ENCODE results near the gene ZBTB44.
"Not testable (repeated sequence)": the region's sequence is repeated elsewhere in the genome, so short reads cannot be mapped to it uniquely, and the experiment has no call there.

Gene ZBTB44

DNA sequence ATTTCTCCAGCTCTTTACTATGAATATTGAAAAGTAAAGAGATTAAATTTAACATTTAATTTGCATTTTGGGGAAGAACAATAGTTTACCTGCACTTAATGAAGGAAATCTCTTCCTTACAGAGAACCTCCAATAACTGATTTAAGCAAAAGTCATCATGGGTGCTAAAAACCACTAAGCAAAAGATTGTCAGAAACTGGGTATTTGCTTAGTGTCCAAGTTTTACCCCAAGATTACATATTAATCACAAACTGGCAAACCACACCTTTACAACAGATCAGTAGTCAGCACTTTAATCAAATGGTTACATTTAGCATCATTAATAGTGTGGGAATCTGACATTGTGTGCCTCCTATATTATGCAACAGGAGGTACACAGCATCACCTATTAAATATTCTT is 2.7 kb downstream of the ZBTB44 start:
- DNase-seq = no peak

DNA sequence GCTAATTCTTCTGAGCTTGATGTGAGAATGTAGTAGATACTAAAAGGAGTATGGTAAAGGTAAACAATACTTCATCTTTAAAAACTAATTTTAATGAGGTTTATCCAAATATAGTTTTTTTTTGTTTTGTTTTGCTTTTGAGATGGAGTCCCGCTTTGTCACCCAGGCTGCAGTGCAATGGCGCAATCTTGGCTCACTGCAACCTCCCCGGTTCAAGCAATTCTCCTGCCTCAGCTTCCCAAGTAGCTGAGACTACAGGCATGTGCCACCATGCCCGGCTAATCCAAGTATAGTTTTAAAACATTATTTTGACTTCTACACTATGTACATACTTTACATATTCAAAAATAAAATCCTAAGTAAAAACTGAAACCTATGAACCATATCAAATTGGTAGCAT is 4.1 kb downstream of the ZBTB44 start:
- no peak for DNase-seq

DNA sequence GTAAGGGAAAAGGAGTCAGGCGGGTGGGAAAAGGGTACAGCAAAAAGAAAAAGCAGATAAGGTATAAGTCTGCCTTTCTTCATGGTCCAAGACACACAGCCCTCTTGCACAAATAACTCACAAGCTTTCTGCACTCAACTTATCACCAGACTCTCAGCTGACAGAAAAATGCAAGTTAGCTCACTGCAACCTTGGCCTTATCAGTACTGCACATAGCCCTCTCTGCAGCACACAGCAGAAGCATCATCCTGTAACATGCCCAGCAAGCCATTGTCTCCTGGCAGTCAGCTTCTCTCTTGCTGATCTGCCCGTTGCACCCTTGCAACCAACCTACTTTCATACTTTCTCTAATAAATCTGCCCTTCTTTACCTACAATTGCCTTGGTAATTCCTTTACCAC is 5.8 kb downstream of the ZBTB44 start:
- DNase-seq = no peak

DNA sequence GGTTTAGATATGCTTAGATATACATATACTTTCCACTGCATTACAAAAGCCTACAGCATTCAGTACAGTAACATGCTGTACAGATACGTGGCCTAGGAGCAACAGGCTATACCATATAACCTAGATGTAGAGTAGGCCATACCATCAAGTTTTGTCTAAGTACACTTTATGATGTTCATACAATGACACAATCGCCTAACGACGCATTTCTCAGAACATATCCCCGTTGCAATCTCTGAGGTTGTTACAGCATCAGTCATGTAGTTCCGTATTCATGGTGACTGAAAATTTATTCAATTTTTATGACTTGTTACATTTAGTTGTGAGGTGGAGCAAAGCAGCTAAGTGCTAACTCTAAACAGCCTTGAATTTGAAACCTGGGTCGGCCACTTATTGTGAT is 6.7 kb downstream of the ZBTB44 start:
- no peak for DNase-seq

DNA sequence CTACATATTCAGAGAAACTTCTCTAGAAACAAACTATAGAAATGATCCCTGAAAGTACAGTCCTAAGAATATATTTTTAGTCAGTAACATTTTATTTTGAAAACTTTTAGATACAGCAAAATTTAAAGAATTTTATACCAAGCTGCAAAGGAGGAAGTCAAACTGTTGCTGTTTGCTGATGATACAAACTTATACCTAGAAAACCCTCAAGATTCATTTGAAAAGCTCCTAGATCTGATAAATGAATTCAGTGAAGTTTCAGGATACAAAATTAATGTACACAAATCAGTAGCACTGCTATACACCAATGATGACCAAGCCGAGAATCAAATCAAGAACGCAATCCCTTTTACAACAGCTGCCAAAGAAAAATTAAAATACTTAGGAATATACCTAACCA is 10.1 kb downstream of the ZBTB44 start:
- DNase-seq = no peak

DNA sequence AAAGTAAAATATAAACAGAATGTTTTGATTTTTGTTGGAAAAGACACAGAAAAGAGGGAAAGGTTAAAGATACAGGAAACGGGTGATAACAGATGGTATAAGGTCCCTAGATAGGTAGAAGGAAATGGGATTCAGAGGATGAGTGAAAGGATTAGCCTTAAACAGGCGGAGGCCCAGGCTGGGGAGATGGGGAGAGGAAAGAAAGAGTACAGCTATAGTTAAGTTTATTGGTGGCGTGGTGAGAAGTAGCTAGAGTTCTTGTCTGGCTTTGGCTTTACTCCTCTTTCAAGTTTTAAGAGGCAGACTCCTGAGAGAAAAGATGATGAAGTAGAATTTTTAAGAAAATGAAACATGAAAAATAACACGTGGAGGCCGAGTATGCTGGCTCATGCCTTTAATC is 13.7 kb downstream of the ZBTB44 start:
- no peak for DNase-seq

DNA sequence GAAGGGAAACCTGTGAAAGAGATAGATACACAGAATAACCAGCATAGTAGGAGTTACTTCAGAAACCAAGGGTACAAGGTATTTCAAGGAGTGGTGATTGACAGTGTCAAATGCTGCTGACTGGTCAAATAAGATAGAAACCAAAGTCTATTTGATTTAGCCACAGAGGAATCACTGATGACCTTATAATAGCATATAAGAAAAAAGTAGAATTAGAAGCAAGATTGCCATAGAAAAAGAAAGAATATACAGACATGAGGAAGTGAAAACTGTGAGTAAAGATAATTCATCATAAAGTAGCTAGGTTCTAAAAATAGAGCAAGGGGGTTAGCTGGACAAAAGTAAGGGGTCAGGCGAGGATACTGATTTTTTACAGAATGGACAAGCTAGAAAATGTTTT is 14.2 kb downstream of the ZBTB44 start:
- DNase-seq = no peak

DNA sequence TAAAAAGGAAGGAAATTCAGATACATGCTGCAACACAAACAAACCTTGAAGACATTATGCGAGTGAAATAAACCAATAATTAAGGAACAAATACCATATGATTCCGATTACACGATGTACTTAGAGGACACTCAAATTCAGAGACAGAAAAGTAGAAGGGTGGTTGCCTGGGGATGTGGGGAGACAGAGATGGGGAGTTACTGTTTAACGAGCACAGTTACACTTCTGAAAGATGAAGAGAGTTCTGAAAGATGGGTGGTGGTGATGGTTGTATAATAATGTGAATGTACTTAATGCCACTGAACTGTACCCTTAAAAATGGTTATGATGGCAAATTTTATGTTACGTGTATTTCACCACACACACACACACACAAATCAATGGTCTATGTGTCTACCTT is 14.7 kb downstream of the ZBTB44 start:
- DNase-seq = no peak

DNA sequence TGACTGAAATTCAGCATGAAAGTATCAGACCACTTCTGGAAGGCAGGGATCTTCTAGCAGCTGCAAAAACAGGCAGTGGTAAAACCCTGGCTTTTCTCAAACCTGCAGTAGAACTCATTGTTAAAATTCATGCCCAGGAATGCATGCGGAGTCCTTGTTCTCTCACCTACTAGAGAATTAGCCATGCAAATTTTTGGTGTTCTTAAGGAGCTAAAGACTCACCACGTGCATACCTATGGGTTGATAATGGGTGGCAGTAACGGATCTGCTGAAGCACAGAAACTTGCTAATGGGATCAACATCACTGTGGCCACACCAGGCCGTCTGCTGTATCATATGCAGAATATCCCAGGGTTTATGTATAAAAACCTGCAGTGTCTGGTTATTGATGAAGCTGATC is 19.1 kb downstream of the ZBTB44 start:
- DNase-seq = no peak

DNA sequence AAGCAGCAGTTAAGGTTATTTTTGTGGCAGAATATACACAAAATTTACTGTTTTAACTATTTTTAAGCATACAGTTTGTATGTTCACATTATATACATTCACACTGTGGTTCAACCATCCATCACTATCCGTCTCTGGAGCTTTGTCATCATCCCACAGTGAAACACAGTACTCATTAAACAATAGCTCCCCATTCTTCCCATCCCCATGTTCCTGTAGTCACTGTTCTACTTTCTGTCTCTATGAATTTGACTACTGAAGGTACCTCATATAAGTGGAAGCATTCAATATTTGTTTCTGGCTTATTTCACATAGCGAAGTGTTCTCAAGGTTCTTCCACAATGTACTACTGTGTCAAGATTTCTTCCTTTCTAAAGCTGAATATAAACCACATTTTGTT is 32.6 kb downstream of the ZBTB44 start:
- DNase-seq = no peak

DNA sequence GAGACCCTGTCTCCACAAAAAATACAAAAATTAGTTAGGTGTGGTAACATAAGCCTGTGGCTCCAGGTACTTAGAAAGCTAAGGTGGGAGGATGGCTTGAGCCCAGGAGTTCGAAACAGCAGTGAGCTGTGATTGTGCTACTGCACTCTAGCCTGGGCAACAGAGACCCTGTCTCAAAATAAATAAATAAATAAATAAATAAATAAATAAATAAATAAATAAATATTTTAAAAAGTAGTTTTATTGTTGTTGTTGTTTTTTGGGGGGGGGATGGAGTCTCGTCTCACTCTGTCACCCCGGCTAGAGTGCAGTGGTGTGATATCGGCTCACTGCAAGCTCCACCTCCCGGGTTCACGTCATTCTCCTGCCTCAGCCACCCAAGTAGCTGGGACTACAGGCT is 33.4 kb downstream of the ZBTB44 start:
- not testable (repeated sequence) for DNase-seq

DNA sequence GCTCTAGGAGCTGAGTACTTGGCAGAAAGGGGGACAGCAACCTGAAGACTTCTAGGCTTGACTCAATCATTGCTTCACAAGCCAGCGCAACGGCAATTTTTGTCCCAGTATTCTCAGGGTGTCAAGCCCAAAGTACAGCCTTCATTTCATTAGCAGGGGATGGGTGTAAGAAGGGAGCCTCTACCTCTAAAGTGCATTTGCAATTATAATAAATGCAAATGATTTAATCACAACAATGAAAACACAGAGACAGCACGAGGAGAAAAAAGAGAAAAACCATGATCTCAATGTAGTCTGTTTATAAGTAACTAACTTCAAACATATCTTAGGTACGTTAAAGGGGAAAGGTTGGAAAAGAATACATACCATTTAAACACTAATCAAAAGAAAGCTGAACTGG is 34.7 kb downstream of the ZBTB44 start:
- DNase-seq = no peak

DNA sequence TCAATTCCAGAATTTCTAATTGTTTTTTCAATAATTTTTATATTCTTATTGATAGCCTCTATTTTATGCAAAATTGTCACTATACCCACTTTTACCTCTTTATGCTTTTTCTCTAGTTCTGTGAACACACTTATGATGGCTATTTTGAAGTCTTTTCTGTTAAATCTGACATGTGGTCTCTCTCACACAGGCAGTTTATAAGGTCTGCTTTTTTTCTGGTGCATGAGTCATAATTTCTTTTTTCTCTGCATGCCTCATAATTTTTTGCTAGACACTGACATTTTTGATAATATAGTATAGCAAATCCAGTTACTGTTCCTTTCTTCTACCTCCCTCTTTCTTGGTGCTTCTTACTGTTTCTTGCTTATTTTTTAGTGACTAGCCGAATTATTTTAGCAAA is 36.0 kb downstream of the ZBTB44 start:
- DNase-seq = no peak

DNA sequence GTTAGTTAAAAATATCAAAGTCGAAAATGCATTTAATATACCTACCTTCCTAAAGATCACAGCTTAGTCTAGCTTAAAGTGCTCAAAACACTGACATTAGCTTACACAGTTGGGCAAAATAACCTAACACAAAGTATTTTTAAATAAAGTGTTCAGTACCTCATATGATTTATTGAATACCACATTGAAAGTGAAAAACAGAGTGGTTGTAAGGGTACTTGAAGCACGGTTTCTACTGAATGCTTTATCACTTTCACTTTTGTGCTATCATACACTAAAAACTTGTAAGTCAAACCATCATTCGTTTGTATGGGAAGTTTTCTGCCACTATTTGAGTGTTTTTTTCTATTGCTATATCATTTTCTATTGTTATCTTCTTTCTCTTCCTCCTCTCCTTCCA is 36.6 kb downstream of the ZBTB44 start:
- DNase-seq = no peak

DNA sequence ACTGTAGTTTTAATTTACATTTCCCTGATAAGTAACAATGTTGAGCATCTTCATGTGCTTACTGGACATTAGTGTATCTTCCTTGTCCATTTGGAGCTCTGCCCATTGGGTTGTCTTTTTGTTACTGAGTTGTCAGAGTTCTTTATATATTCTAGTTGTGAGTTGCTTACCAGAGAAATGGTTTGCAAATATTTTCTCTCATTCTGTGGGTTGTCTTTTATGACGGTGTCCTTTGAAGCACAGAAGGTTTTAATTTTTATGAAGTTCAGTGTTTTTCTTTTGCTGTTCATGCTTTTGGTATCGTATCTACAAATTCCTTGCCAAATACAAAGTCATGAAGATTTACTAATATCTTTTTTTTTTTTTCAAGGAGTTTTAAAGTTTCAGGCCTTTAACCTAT is 42.4 kb downstream of the ZBTB44 start:
- no peak for DNase-seq

DNA sequence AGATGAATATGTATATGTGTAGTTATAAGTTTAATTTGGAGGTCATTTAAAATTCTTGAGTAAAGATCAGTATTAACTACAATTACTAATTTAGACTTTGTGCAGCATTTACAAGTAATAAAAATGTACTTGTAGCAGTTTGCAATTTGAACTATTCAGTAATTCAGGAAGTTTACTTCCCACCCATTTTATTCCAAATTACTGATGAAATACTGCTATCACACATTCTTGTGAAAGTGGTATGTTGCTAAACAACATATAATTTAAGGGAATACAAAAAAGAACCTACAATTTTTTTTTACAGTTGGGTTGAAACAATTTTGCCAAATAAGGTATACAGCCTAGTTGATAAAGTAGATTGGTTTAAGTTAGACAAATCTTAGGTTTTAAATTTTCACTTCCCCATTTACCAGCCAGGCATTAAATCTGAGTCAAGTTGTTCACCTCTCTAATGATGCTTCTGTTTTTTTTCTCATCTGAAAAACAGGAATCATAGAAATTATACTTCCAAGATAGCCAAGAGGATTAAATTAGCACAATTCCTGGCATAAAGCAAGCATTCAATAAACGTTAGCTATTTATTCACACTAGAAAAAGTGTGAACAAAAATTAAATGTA is 45.3 kb downstream of the ZBTB44 start:
- DNase-seq = no peak

DNA sequence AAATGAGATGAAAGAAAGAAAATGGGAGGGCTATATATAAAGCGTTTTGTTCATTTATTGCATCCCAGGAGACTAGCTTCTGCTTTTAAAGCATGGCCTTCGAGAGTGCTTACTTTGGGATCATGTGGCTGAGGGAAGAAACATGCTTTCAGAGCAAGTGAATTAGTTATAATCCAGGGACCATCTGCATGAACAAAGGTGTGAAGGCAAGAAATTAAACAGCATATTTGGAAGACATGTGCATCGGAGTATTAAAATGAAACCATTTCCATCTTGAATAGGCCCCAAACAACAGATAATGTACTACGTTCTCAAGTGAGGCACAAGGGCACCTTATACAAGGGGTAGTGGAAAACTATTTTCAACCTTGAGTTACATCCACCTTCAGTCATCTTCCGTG is 51.4 kb downstream of the ZBTB44 start:
- no peak for DNase-seq

DNA sequence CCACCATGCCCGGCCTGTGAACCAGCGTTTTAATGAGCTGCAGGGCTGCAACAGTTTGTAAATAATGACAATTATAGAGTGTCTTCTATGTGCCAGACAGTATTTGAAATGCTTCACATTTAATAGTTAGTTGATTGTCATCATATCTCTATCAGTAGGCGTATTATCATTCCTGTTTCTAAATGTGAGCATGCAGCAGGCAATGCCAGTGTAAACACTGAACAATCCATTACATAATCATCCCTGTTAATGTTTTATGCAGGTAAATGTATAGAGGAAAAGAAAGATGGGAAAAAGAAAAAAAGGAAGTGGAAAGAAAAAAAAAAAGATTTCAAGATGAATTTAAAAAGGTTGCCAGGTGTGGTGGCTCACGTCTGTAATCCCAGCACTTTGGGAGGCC is 52.3 kb downstream of the ZBTB44 start:
- DNase-seq = no peak

DNA sequence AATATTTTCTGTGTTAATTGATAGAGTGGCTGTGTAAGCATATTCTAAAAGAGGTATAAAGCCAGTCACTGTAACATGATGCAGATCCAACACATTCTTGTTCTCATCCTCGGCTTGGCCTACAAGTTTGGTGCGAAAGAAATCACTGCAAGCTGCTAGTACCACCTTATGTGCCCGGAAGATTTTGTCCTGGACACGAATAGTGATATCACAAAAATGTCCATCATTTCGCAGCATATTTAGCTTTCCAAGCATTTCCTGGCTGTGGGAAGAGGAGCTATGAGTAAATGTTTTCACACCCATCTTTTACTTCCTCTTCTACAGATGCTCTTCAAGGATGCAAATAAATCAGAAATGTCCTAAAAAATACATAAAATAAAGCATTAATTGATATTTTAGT is 53.1 kb downstream of the ZBTB44 start:
- no peak for DNase-seq

DNA sequence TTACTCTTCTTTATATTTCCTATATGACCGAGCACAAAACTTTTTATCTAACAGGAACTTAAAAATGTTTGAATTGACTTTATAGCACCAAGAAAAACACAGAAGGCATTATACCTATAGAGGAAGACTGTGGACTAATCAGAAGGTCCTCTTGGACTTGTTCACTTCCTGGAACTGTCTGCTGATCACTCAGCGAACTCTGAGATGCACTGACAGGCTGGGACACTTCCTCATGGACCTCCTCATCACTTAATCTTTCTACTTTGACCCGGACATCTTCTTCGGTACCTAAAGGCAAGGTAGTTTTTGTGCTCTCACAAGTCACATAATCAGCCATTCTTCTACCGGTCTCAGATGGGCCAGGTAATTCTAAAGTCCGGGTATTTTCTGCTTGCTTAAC is 54.0 kb downstream of the ZBTB44 start:
- DNase-seq = no peak

DNA sequence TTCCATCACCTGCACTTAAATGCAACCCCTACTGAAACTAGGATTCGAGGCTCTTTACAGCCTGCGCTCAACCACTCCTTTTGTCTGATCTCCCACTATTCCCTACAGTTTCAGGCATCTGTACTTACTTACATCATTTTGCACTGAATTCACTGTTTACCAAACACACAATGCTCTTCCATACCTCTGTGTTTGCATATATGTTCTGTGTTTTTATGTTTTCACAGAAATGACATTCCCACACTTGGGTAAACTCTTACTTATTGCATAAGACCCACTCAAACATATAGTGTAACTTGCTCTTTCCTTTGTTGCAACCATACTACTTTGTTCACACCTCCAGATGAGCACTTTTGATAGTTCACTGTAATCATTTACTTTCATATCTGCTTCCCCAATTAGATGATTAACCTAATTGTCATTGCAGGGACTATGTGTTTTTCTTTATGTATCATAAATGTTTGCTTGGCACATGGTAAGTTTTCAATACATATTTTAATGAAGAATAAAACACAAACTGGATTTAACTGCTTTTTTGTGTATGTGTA is 54.6 kb downstream of the ZBTB44 start:
- DNase-seq = no peak

DNA sequence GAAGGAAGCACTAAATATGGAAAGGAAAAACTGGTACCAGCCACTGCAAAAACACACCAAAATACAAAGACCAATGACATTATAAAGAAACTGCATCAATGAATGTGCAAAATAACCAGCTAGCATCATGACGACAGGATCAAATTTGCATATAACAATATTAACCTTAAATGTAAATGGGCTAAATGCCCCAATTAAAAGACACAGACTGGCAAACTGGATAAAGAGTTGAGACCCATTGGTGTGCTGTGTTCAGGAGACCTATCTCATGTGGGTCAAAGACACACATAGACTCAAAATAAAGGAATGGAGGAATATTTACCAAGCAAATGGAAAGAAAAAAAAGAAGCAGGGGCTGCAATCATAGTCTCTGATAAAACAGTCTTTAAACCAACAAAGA is 63.0 kb downstream of the ZBTB44 start:
- not testable (repeated sequence) for DNase-seq

DNA sequence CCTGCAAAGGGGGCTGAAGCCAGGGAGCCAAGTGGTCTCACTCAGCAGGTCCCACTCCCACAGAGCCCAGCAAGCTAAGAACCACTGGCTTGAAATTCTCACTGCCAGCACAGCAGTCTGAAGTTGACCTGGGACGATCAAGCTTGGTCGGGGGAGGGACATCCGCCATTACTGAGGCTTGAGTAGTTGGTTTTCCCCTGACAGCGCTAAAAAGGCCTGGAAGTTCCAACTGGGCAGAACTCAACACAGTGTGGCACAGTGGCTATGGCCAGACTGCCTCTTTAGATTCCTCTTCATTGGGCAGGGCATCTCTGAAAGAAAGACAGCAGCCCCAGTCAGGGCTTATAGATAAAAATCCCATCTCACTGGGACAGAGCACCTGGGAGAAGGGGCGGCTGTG is 64.8 kb downstream of the ZBTB44 start:
- DNase-seq = not testable (repeated sequence)

DNA sequence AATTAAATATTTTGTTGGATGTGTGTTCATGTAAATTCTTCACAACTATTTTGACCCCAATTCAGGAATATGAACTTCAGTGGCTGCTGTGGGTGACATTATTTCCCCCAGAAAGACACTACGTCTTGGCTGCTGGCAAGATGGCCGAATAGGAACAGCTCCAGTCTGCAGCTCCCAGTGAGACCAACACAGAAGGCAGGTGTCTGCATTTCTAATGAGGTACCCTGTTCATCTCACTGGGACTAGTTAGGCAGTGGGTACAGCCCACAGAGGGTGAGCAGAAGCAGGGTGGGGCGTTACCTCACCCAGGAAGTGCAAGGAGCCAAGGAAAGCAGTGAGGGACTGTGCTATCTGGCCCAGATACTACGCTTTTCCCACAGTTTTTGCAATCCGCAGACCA is 65.3 kb downstream of the ZBTB44 start:
- no peak for DNase-seq

DNA sequence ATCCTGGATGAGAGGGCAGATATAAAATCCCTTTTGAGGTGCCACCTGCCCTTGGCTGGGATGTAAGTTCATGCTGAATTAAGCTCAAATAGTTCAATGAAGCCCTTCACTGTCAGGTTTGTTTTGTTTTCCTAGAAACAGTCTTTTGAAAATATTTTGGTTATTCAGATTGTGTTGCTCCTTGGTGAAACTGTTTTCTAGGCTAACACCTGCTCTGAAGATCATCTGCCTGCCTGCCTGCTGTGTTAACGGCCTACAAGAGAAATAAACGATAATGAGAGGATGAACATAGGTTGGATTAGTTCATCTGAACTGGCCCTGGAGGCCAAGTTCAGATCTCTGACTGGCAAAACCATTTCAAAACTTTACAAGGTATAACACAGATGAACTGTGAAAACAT is 67.4 kb downstream of the ZBTB44 start:
- DNase-seq = no peak

DNA sequence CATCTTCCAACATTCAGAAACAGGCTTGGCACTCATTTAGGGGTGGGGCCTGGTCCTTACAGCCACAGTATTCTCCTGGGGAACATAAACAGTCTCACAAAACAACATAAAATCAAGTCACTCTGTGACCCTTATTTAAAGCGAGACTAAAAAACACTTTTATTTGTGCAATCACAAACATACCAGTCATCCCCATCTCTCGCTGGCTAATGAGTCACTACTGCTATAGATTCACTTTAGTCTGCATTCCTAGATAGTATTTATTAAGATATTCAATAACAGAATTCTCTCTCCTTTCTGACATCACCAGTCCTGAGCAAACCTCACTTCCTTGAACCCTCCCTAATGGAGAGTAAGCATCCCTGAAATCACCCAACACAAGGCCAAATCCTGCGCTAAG is 68.0 kb downstream of the ZBTB44 start:
- no peak for DNase-seq
